ES-I3 (cell line): ENCODE measurements around the gene PIK3AP1.

Experiments
- H3K36me3 ChIP-seq: 2 replicates; pipeline ENCODE4 v1.6.1; 2013; ENCODE audit warnings: mild to moderate bottlenecking, low read length, control low read depth, moderate library complexity; ENCODE audit not compliant: insufficient read depth
- H3K4me1 ChIP-seq: 2 replicates; pipeline ENCODE4 v1.6.1; 2013; ENCODE audit warnings: mild to moderate bottlenecking, control low read depth, low read length; ENCODE audit not compliant: insufficient read depth
- H3K9ac ChIP-seq: 2 replicates; pipeline ENCODE4 v1.6.1; 2013; ENCODE audit warnings: low read depth, mild to moderate bottlenecking, low read length, moderate library complexity
- H3K9me3 ChIP-seq: 2 replicates; pipeline ENCODE4 v1.6.1; 2013; ENCODE audit warnings: mild to moderate bottlenecking, low read length, moderate library complexity; ENCODE audit not compliant: control insufficient read depth, insufficient read depth

The PIK3AP1 gene

GRCh38 chr10:96619796-96620773 is 100.2 kb downstream of the PIK3AP1 start:
- Histone ChIP-seq H3K4me1 (no peaks in the 10 kb centered on the region), H3K9me3 (no peaks in the 10 kb centered on the region), H3K36me3 (no peaks in the 10 kb centered on the region; the same call in 1 of the 2 replicates), H3K9ac (no peak overlapping the region)

GRCh38 chr10:96619120-96619519 is 101.2 kb downstream of the PIK3AP1 start:
- Histone ChIP-seq H3K9me3 (no peaks in the 10 kb centered on the region), H3K9ac (no peak overlapping the region), H3K4me1 (no peaks in the 10 kb centered on the region), H3K36me3 (peaks cover 7% of the 10 kb centered on the region; the same call in 1 of the 2 replicates)

DNA sequence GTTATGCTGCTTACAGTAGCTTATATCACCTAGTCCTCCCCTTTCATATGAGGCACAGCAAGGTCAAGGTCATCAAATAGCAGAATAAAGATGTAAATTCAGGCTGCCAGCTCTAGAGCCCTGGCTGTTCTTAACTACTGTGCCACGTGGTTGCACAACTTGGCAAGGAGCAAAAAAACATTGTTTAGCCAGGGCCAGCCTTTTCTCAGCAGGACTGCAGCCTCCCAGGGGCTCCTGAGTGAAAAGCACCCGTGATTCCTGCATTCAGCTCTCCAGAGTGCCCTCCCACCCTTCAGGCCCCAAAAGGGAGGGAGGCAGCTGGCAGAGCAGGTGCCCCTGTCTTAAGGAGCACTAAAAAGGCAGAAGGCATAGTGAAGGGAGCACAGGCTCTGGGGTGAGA is 101.7 kb downstream of the PIK3AP1 start:
- H3K36me3 ChIP-seq: peaks cover 7% of the 10 kb centered on the region; the same call in 1 of the 2 replicates
- no peaks in the 10 kb centered on the region for H3K9me3 ChIP-seq
- no peak overlapping the region for H3K9ac ChIP-seq
- no peaks in the 10 kb centered on the region for H3K4me1 ChIP-seq

DNA sequence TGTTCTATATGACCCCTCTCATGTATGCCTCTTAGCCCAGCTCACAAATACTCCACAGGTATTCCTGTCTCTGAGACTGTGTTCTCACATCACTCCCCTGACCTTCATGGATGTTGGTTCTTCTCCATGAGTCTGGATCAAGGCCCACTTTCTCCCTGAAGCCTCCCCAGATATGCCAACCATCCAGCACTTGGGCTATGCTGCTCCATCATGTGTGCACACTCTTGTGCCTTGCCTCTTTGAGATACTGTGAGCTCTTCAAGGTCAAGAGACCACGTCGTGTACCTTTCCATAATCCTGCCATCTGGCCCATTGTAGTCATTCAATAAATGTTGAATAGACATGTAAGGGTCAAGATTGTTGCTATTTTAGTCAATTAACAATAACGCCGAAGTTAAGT is 103.4 kb downstream of the PIK3AP1 start:
- Histone ChIP-seq H3K9me3 (no peaks in the 10 kb centered on the region), H3K4me1 (no peaks in the 10 kb centered on the region), H3K9ac (no peak overlapping the region), H3K36me3 (peaks cover 7% of the 10 kb centered on the region; the same call in 1 of the 2 replicates)

DNA sequence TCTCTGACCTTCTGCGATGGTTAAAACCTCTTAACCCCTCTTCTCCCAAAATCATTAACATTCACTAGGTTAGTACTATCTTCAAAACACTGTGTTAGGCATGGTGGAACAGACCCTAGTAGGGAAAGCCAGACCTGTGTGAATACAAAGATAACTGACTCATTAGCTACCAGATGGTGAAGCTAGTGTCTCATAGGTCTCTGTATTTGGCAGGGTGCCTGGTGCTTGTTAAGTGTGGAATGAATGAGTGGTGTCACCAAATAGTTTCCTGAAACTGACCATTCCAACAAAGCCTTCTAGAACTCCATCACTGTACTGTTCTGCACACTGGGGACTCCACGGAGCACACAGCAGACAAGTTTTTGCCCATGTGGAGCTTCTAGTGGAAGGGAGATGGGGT is 105.8 kb downstream of the PIK3AP1 start:
- Histone ChIP-seq H3K4me1 (no peaks in the 10 kb centered on the region), H3K9ac (no peak overlapping the region), H3K36me3 (peaks cover 7% of the 10 kb centered on the region; the same call in 1 of the 2 replicates), H3K9me3 (no peaks in the 10 kb centered on the region)

GRCh38 chr10:96613576-96613975 is 106.7 kb downstream of the PIK3AP1 start:
- Histone ChIP-seq H3K9me3 (no peaks in the 10 kb centered on the region), H3K9ac (no peak overlapping the region), H3K4me1 (no peaks in the 10 kb centered on the region), H3K36me3 (peaks cover 7% of the 10 kb centered on the region; the same call in 1 of the 2 replicates)

GRCh38 chr10:96612055-96612830 is 108.1 kb downstream of the PIK3AP1 start:
- H3K36me3 ChIP-seq: peaks cover 7% of the 10 kb centered on the region; the same call in 1 of the 2 replicates
- peaks cover 3% of the 10 kb centered on the region; the same call in 1 of the 2 replicates for H3K4me1 ChIP-seq
- H3K9me3 ChIP-seq: no peaks in the 10 kb centered on the region
- no peak overlapping the region for H3K9ac ChIP-seq

DNA sequence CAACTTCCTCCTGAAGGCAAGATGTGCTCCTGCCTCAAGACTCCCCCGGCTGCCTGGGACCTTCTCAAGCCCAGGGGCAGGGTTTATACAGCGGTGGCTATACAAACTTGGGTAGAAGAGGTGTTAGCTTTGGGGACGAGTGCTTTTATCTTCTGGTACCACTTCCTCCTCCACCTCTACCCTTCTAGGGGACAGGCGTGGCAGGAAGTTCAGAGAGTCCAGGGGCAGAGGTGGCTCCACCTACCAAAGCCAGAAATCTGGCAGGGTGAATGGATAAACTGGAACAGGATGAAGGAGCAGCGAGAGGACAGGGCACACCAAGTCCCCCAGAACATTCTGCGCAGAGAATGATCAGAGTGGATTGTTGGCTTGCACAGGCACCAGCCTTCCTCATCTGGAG is 109.5 kb downstream of the PIK3AP1 start:
- Histone ChIP-seq H3K9me3 (no peaks in the 10 kb centered on the region), H3K4me1 (peaks cover 11% of the 10 kb centered on the region), H3K36me3 (peaks cover 7% of the 10 kb centered on the region; the same call in 1 of the 2 replicates), H3K9ac (no peak overlapping the region)

GRCh38 chr10:96609510-96609909 is 110.8 kb downstream of the PIK3AP1 start:
- Histone ChIP-seq H3K36me3 (peaks cover 5% of the 10 kb centered on the region; the same call in 1 of the 2 replicates), H3K9ac (no peak overlapping the region), H3K4me1 (peaks cover 11% of the 10 kb centered on the region), H3K9me3 (no peaks in the 10 kb centered on the region)

DNA sequence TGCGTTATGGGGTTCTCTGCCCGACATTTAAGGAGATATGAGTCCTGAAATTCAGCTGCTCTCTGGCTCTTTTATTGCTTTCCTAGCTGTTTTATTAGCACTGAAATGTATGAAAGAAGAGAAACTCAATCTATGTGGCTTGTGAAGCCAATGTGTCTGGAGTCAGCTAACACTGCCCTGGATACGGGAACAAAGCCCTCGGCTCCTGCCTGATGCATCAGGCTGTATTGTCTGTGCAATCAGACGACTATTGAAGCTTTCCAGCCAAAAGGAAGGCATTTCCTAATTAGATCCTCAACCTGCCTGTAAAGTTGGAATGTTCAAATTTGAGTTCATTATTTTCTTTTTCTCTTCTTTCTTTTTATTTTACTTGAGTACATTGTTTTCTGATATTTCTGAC is 111.5 kb downstream of the PIK3AP1 start:
- H3K4me1 ChIP-seq: peaks cover 11% of the 10 kb centered on the region

GRCh38 chr10:96608262-96608661 is 112.1 kb downstream of the PIK3AP1 start:
- Histone ChIP-seq H3K4me1 (peaks cover 11% of the 10 kb centered on the region), H3K9ac (no peak overlapping the region), H3K36me3 (no peaks in the 10 kb centered on the region; the same call in 1 of the 2 replicates), H3K9me3 (no peaks in the 10 kb centered on the region)

More for the DNA sequence above, 111.5 kb downstream of the PIK3AP1 start:
- Histone ChIP-seq H3K9ac (no peak overlapping the region), H3K9me3 (no peaks in the 10 kb centered on the region), H3K36me3 (no peaks in the 10 kb centered on the region; the same call in 1 of the 2 replicates)

DNA sequence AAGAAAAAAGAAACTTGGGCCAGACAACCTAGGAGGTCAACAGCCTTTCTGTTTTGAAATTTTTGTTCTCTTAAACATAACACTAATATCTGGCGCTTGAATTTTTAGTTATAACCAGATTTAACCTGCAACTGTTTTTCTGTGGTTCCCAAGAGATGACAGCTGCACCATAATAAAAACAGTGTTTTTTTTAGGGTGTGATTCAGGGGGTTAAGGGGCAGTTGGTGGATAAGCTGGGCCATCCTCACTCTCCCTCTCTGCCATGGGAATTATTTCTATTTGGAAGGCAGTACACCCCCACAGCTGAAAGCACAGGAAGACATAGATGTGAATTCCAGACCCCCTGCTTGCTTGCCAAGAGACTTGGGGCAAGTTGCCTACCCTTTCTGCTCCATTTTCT is 113.4 kb downstream of the PIK3AP1 start:
- no peaks in the 10 kb centered on the region for H3K9me3 ChIP-seq
- no peaks in the 10 kb centered on the region; the same call in 1 of the 2 replicates for H3K36me3 ChIP-seq
- no peak overlapping the region for H3K9ac ChIP-seq
- peaks cover 11% of the 10 kb centered on the region for H3K4me1 ChIP-seq

DNA sequence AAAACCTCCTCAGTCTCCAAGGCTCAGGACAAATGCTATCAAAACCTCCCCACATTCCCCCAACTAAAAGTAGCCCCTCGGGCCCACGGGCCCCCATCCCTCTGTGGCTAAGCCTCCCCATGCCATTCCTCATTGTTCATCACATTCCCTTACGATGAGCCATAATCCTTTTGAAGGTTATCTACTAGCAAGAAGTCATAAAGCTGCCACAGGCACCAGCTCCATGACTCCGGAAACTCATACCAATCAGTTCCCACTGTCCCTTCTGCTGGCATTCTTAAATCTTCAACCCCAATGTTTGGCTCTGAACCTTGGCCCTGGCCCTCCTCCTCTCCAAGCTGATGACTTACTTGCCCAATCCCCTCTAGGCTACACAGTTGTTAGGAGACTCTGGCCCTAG is 114.1 kb downstream of the PIK3AP1 start:
- Histone ChIP-seq H3K9ac (no peak overlapping the region; the same call in 1 of the 2 replicates), H3K36me3 (no peaks in the 10 kb centered on the region; the same call in 1 of the 2 replicates), H3K4me1 (peaks cover 11% of the 10 kb centered on the region), H3K9me3 (no peaks in the 10 kb centered on the region)

DNA sequence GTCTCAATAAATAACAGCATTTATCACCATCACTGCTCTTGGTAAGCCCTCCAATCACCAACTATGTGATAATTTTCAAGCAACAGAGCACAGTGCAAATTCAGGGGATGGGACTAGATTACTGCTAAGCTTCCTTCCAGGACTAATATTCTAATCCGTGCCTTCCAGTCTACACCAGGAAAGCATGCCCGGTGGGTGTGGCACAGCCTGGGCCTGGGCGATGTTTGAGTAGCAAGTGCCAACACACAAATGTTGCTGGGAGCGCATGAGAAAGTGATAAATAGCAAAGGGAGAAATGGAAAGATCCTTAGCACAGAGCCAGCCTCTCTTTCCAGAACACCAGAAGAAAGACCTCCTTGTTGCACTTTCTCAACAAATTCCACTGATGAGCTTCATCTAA is 120.0 kb downstream of the PIK3AP1 start:
- no peaks in the 10 kb centered on the region for H3K4me1 ChIP-seq
- H3K9ac ChIP-seq: no peak overlapping the region
- H3K36me3 ChIP-seq: no peaks in the 10 kb centered on the region; the same call in 1 of the 2 replicates
- no peaks in the 10 kb centered on the region for H3K9me3 ChIP-seq
